GM23338 (cell line): ENCODE results near the gene CD2. TPM values are rescaled to one million over a fixed set of nuclear protein-coding genes. Genes with fewer than 3 reads are reported as not detected.
A peak's percentile ranks its signal among the peaks of the same experiment; 100 is the strongest.

ENCODE experiments used
- ATAC-seq: fragments of 200-7000 bp; cut with Tn5 transposase; 3 replicates; pipeline ENCODE4 v1.9.1; 2020
- DNase-seq: peaks from one replicate; pipeline ENCODE4 v3.0.0-alpha.2; 2015; ENCODE audit warnings: low spot score
- H2AFZ ChIP-seq: fragments of 200-600 bp; sonication (generic); 2 replicates; pipeline ENCODE4 v1.8.0; 2016; ENCODE audit warnings: antibody characterized with exemption, mild to moderate bottlenecking, moderate library complexity
- H3F3A ChIP-seq: fragments of 200-600 bp; sonication (generic); replicated peaks from 2 replicates; pipeline ENCODE4 v1.8.0; 2017; ENCODE audit warnings: antibody characterized with exemption, mixed run types, low read depth
- H3K27ac ChIP-seq: fragments of 200-600 bp; sonication (generic); 2 replicates; pipeline ENCODE4 v1.6.1; 2016; ENCODE audit warnings: low read depth
- H3K27me3 ChIP-seq: fragments of 200-600 bp; sonication (generic); 2 replicates; pipeline ENCODE4 v1.8.0; 2016; ENCODE audit warnings: mild to moderate bottlenecking, mixed run types, moderate library complexity; ENCODE audit not compliant: insufficient read depth
- H3K36me3 ChIP-seq: fragments of 200-600 bp; sonication (generic); 2 replicates; pipeline ENCODE4 v1.8.0; 2016; ENCODE audit warnings: mild to moderate bottlenecking; ENCODE audit not compliant: insufficient read depth
- H3K4me1 ChIP-seq: fragments of 200-600 bp; sonication (generic); 2 replicates; pipeline ENCODE4 v1.8.0; 2016; ENCODE audit warnings: mild to moderate bottlenecking, moderate library complexity; ENCODE audit not compliant: insufficient read depth
- H3K4me2 ChIP-seq: fragments of 200-600 bp; sonication (generic); 2 replicates; pipeline ENCODE4 v1.7.1; 2017; ENCODE audit warnings: mixed run types
- H3K4me3 ChIP-seq: fragments of 200-600 bp; sonication (generic); 2 replicates; pipeline ENCODE4 v1.6.1; 2016; ENCODE audit warnings: mixed run types
- H3K79me2 ChIP-seq: fragments of 200-600 bp; sonication (generic); replicated peaks from 2 replicates; pipeline ENCODE4 v1.8.0; 2017; ENCODE audit warnings: mild to moderate bottlenecking; ENCODE audit not compliant: insufficient read depth
- H3K9me2 ChIP-seq: fragments of 200-600 bp; sonication (generic); 2 replicates; pipeline ENCODE4 v1.8.0; 2017; ENCODE audit not compliant: insufficient read depth
- H4K20me1 ChIP-seq: fragments of 200-600 bp; sonication (generic); replicated peaks from 2 replicates; pipeline ENCODE4 v1.8.0; 2017; ENCODE audit warnings: mild to moderate bottlenecking; ENCODE audit not compliant: insufficient read depth
- H3K27ac Mint-ChIP-seq: 2 replicates; pipeline ENCODE4 v1.8.0; 2020; ENCODE audit warnings: inconsistent platforms, mild to moderate bottlenecking, moderate library complexity, mixed read lengths
- H3K27me3 Mint-ChIP-seq: 3 replicates; pipeline ENCODE4 v1.8.0; 2022; ENCODE audit warnings: low read depth, mild to moderate bottlenecking, moderate library complexity, mixed read lengths, inconsistent platforms; ENCODE audit not compliant: insufficient read depth, poor library complexity
- H3K36me3 Mint-ChIP-seq: 3 replicates; pipeline ENCODE4 v1.8.0; 2021; ENCODE audit warnings: low read depth, mild to moderate bottlenecking, inconsistent platforms, moderate library complexity, mixed read lengths
- H3K4me1 Mint-ChIP-seq: 3 replicates; pipeline ENCODE4 v1.8.0; 2020; ENCODE audit warnings: mild to moderate bottlenecking, inconsistent platforms, mixed read lengths
- H3K4me3 Mint-ChIP-seq: 3 replicates; pipeline ENCODE4 v1.8.0; 2021; ENCODE audit warnings: moderate library complexity, mild to moderate bottlenecking, inconsistent platforms, mixed read lengths
- H3K9me3 Mint-ChIP-seq: 3 replicates; pipeline ENCODE4 v1.8.0; 2020; ENCODE audit warnings: moderate library complexity, mild to moderate bottlenecking, inconsistent platforms, mixed read lengths
- CREB1 ChIP-seq: fragments of 250-450 bp; sonication (Bioruptor Pico); IDR thresholded peaks from 2 replicates; pipeline ENCODE4 v1.5.0; 2020; ENCODE audit warnings: low read depth, mild to moderate bottlenecking, moderate library complexity
- CTCF ChIP-seq, 2 experiments: fragments of 200-600 bp in 1 of 2; sonication (generic) in 1 of 2; conservative IDR thresholded peaks; 2 replicates each; pipeline versions ENCODE4 v1.5.1 to v1.6.1; 2016 to 2017; ENCODE audit warnings: antibody characterized with exemption in 2 of 2, low read depth in 2 of 2, mild to moderate bottlenecking in 2 of 2, moderate library complexity in 1 of 2
- EZH2phosphoT487 ChIP-seq: fragments of 200-600 bp; sonication (generic); IDR thresholded peaks from one replicate; pipeline ENCODE4 v1.8.1; 2018; ENCODE audit warnings: antibody characterized with exemption; ENCODE audit not compliant: unreplicated experiment
- JUNB ChIP-seq: IDR thresholded peaks from one replicate; pipeline ENCODE4 v1.6.1; 2016; ENCODE audit warnings: antibody characterized with exemption; ENCODE audit not compliant: unreplicated experiment
- POLR2AphosphoS5 ChIP-seq: IDR thresholded peaks from 2 replicates; pipeline ENCODE4 v1.6.1; 2016; ENCODE audit warnings: antibody characterized with exemption, low read depth
- REST ChIP-seq: IDR thresholded peaks from one replicate; pipeline ENCODE4 v1.6.1; 2018; ENCODE audit warnings: antibody characterized with exemption; ENCODE audit not compliant: unreplicated experiment
- ZNF462 ChIP-seq: fragments of 250-450 bp; sonication (Bioruptor Pico); IDR thresholded peaks from 2 replicates; pipeline ENCODE4 v1.5.0; 2020; ENCODE audit warnings: mild to moderate bottlenecking, moderate library complexity
- polyA plus RNA-seq: library from polyadenylated mRNA; unstranded; fragments of >200 nt; fragmentation: Nextera tagmentation; extraction: Ambion mirVana; gene quantifications from 2 replicates; pipeline ENCODE4 v1.2.1, GENCODE V29; 2016
- total RNA-seq: library from RNA; depleted of rRNA; stranded (reverse); fragments of >200 nt; shearing (Covaris generic); gene quantifications from 2 replicates; pipeline ENCODE4 v1.2.3, GENCODE V29; 2014
- TF ChIP-seq, protein P1 (sequence below): IDR thresholded peaks from 2 replicates; pipeline ENCODE4 v1.6.1; 2016; ENCODE audit warnings: antibody characterized with exemption

CD2 gene
- total and polyA plus RNA-seq, 2 experiments from 2014 or later: not detected

GRCh38 chr1:116735246-116735645, 19.0 kb upstream of the CD2 start (continued):
- TF ChIP-seq EZH2phosphoT487: no peak
- TF ChIP-seq, protein P1, sequence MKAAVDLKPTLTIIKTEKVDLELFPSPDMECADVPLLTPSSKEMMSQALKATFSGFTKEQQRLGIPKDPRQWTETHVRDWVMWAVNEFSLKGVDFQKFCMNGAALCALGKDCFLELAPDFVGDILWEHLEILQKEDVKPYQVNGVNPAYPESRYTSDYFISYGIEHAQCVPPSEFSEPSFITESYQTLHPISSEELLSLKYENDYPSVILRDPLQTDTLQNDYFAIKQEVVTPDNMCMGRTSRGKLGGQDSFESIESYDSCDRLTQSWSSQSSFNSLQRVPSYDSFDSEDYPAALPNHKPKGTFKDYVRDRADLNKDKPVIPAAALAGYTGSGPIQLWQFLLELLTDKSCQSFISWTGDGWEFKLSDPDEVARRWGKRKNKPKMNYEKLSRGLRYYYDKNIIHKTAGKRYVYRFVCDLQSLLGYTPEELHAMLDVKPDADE: no peak

- no peaks in the 10 kb centered on the region for H3K4me1 ChIP-seq
- no peaks in the 10 kb centered on the region for H4K20me1 ChIP-seq
- DNase-seq (peak; percentile 78), ATAC-seq (peak; percentile 90)
- no peaks in the 10 kb centered on the region for H3K9me2 ChIP-seq
- no peak overlapping the region for H2AFZ ChIP-seq
- H3K36me3 ChIP-seq: no peaks in the 10 kb centered on the region
- H3K4me3 Mint-ChIP-seq: no peak overlapping the region
- no peaks in the 10 kb centered on the region for H3K79me2 ChIP-seq
- H3K4me2 ChIP-seq: no peak overlapping the region
- no peaks in the 10 kb centered on the region for H3F3A ChIP-seq
- TF ChIP-seq ZNF462 (CRISPR knock-in tag) (no peak), REST (no peak), JUNB (no peak), POLR2AphosphoS5 (no peak), CTCF (conservative IDR thresholded peaks at IDR 0.05; ENCODE audit: low read depth in 2 of 2) (peak; percentile 87 to 95), CREB1 (CRISPR knock-in tag) (no peak)
- H3K27me3 ChIP-seq: no peaks in the 10 kb centered on the region
- no peak overlapping the region for H3K27ac Mint-ChIP-seq
- no peaks in the 10 kb centered on the region; the same call in 2 of the 3 replicates for H3K4me1 Mint-ChIP-seq
- H3K9me3 Mint-ChIP-seq: peaks cover 17% of the 10 kb centered on the region
- H3K27ac ChIP-seq: no peak overlapping the region
- no peak overlapping the region for H3K4me3 ChIP-seq
- peaks cover 10% of the 10 kb centered on the region for H3K27me3 Mint-ChIP-seq
- H3K36me3 Mint-ChIP-seq: peaks cover 4% of the 10 kb centered on the region; the same call in 2 of the 3 replicates
Observed at GRCh38 chr1:116737020-116737854, 17.0 kb upstream of the CD2 start.
